Natural killer cell treated with Interleukin-12 subunit alpha and Interleukin-12 subunit beta and Interleukin-15 and Interleukin-18, amount 100 ng/mL, for 72 hours (primary cell): ENCODE measurements around the gene RSPH3. TPM values are rescaled to one million over a fixed set of nuclear protein-coding genes. Genes with fewer than 3 reads are reported as not detected.
A peak's percentile ranks its signal among the peaks of the same experiment; 100 is the strongest.
"Not testable (repeated sequence)": the region's sequence is repeated elsewhere in the genome, so short reads cannot be mapped to it uniquely, and the experiment has no call there.

Source experiments
- ATAC-seq, 2 donors: fragments of 150-1000 bp; cut with Tn5 transposase in 1 of 2; sonication (Bioruptor Pico), chemical (Tn5 transposase) in 1 of 2; 2 replicates each; pipeline ENCODE4 v1.10.0; 2021
- DNase-seq: peaks from one replicate; pipeline ENCODE4 v3.0.0; 2022; ENCODE audit warnings: low spot score
- H3K27ac Mint-ChIP-seq, 2 donors: 1 replicate in 1 of 2; 2 replicates in 1 of 2; pipeline ENCODE4 v1.8.0; 2022; ENCODE audit warnings: mixed read lengths in 2 of 2, mild to moderate bottlenecking in 1 of 2, moderate library complexity in 1 of 2
- H3K27me3 Mint-ChIP-seq, 2 donors: 1 replicate in 1 of 2; 2 replicates in 1 of 2; pipeline ENCODE4 v1.8.0; 2022; ENCODE audit warnings: mixed read lengths in 2 of 2
- H3K36me3 Mint-ChIP-seq: one replicate; pipeline ENCODE4 v1.8.0; 2022; ENCODE audit warnings: mixed read lengths
- H3K4me1 Mint-ChIP-seq, 2 donors: 1 replicate in 1 of 2; 2 replicates in 1 of 2; pipeline ENCODE4 v1.8.0; 2022; ENCODE audit warnings: low read depth in 2 of 2, mixed read lengths in 2 of 2, mild to moderate bottlenecking in 1 of 2
- H3K4me3 Mint-ChIP-seq: one replicate; pipeline ENCODE4 v1.8.0; 2022; ENCODE audit warnings: mixed read lengths
- H3K9me3 Mint-ChIP-seq: 2 replicates; pipeline ENCODE4 v1.8.0; 2022; ENCODE audit warnings: mixed read lengths
- total RNA-seq, 2 donors: library from RNA; stranded (reverse); gene quantifications; one replicate each; pipeline ENCODE4 v1.2.3, GENCODE V29; 2022

RSPH3 gene
- total RNA-seq, 2 donors from 2014 or later = 1.9 to 2.4 TPM

- peak overlapping the region; percentile 95 for H3K4me3 Mint-ChIP-seq
- H3K27me3 Mint-ChIP-seq, ATAC-seq, H3K9me3 Mint-ChIP-seq, DNase-seq: not testable (repeated sequence)
- peaks cover 58 to 79% of the 10 kb centered on the region in 2 donors for H3K4me1 Mint-ChIP-seq
- H3K27ac Mint-ChIP-seq = peak overlapping the region; percentile 94
- H3K36me3 Mint-ChIP-seq = peaks cover 64% of the 10 kb centered on the region
These were observed 38.3 kb upstream of the RSPH3 start for GRCh38 chr6:159038318-159038717.

DNA sequence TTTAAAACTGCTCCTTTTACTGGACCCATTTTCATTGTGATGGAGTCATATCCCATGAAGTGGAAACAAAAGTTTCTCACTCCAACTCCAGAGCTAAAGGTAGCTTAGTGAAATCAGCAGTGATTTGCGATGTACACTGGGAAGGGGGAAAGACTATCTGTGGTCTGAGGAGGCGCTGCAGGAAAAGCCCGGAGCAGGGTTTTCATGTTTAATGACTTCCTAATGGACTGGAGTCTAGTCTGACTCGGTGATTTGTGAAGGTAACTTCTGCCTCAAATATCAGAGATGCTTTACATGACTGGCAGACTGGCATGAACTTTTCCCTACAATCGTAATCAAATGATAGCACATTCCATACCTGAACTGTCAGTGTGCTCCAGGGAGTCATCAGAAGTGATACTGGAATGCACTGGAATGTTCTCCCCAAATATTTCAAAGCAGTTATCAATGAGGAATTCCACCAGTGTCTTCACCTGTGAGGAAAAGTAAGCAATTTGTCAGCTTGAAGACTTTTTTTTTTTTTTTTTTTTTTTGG is 37.8 kb upstream of the RSPH3 start:
- no peak for DNase-seq
- Mint-ChIP-seq H3K9me3 (no peaks in the 10 kb centered on the region), H3K4me1 (peaks cover 56 to 78% of the 10 kb centered on the region in 2 donors), H3K4me3 (peak overlapping the region; percentile 95), H3K27me3 (no peaks in the 10 kb centered on the region), H3K36me3 (peaks cover 59% of the 10 kb centered on the region), H3K27ac (peak overlapping the region; percentile 94)
- ATAC-seq = no peak

DNA sequence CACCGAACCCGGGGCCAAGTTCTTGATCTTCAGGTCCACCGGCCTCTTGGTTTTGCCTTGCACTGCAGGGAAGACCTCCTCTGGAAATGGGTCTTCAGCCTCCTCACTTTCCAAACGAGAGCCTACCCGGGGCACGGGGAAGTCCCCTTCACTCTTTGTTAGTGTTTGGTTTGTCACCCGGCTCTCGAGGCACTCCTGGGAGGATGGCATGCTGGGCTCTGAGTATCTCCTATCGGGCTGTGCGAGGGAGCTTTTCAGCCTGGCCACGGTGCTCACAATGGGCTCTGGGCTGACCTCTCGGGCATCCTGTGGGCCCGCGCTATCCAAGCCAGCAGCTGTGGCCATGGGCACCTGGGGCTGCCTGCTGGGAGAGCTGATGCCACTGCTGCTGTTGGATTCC is 36.7 kb upstream of the RSPH3 start:
- H3K36me3 Mint-ChIP-seq = peaks cover 48% of the 10 kb centered on the region

GRCh38 chr6:159035891-159036290 is 35.9 kb upstream of the RSPH3 start:
- H3K9me3 Mint-ChIP-seq = no peaks in the 10 kb centered on the region
- DNase-seq (no peak), ATAC-seq (no peak)
- H3K27me3 Mint-ChIP-seq = no peaks in the 10 kb centered on the region
- peak overlapping the region; percentile 94 for H3K27ac Mint-ChIP-seq
- peak overlapping the region; percentile 95 for H3K4me3 Mint-ChIP-seq
- peaks cover 40% of the 10 kb centered on the region for H3K36me3 Mint-ChIP-seq
- peaks cover 38 to 59% of the 10 kb centered on the region in 2 donors for H3K4me1 Mint-ChIP-seq

More for the DNA sequence above, 36.7 kb upstream of the RSPH3 start:
- H3K27ac Mint-ChIP-seq = peak overlapping the region; percentile 94
- H3K4me3 Mint-ChIP-seq = peak overlapping the region; percentile 95
- no peaks in the 10 kb centered on the region for H3K27me3 Mint-ChIP-seq
- ATAC-seq (peak; percentile 39 to 43), DNase-seq (no peak)
- H3K9me3 Mint-ChIP-seq = no peaks in the 10 kb centered on the region
- peaks cover 45 to 67% of the 10 kb centered on the region in 2 donors for H3K4me1 Mint-ChIP-seq

DNA sequence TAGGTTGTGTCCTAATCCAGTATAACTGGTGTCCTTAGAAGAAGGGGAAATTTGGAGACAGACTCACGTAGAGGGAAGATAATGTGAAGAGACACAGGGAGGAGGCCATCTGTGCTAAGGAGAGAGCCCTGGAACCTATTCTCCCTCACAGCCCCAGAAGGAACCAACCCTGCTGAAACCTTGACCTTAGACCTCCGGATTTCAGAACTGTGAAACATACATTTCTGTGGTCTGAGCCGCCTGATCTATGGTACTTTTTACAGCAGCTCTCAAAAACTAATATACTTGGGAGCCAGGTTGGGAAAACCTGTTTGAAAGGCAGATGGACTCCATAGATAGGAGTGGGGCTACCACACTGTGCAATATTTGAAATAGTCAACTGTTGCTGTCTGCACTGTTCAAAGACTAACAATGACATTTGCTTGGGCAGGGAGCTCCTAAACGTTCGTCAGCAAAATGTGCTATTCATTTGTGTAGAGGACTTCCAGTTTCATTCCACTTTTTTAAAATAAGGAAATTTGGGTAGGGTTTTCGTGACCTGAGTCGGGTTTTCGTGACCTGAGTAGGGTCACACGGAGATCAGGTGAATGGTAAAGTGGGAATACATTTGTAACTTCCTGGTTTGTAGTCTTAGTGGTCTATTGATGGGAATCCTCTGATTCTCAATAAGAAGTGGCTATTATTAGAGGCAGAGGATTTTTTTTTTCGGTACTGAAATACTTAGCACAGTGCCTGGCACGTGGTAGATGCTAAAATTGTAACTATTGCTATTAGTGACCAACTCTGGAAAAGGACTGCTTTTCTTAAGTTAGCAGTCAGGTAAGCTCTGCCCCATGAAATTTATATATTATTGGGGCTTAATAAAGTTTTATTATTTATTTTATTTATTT is 33.4 kb upstream of the RSPH3 start:
- H3K4me3 Mint-ChIP-seq = no peak overlapping the region
- H3K36me3 Mint-ChIP-seq = peaks cover 20% of the 10 kb centered on the region
- H3K4me1 Mint-ChIP-seq = peaks cover 23 to 36% of the 10 kb centered on the region in 2 donors
- no peaks in the 10 kb centered on the region for H3K9me3 Mint-ChIP-seq
- H3K27ac Mint-ChIP-seq = peak overlapping the region in 1 of 2 donors; percentile 4
- DNase-seq (no peak), ATAC-seq (no peak)
- no peaks in the 10 kb centered on the region for H3K27me3 Mint-ChIP-seq

- no peaks in the 10 kb centered on the region for H3K9me3 Mint-ChIP-seq
- H3K36me3 Mint-ChIP-seq = peaks cover 11% of the 10 kb centered on the region
- H3K4me3 Mint-ChIP-seq = no peak overlapping the region
- H3K27ac Mint-ChIP-seq = no peak overlapping the region
- ATAC-seq (no peak), DNase-seq (no peak)
- peaks cover 14 to 26% of the 10 kb centered on the region in 2 donors for H3K4me1 Mint-ChIP-seq
- no peaks in the 10 kb centered on the region for H3K27me3 Mint-ChIP-seq
These were observed 31.8 kb upstream of the RSPH3 start for GRCh38 chr6:159031846-159032245.

DNA sequence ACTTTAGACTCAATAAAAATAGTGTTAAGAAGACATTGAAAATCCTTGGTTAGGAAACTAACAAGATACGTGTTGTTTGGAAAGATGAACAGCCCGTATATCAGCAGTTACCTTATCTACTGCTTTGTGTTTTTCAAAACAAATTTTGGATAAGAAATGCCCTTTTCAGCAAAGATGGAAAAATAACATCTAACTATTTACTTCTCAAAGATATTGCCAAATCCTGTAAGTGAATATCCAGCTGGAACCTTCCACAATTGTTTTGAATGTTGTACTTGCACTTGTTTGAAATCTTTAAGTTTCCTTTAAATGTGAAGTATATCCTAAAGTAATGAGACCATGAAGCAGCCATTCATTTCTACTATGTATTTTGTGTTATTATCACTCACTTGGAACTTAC is 30.2 kb upstream of the RSPH3 start:
- H3K4me3 Mint-ChIP-seq = no peak overlapping the region
- H3K4me1 Mint-ChIP-seq = peaks cover 6 to 9% of the 10 kb centered on the region in 2 donors
- ATAC-seq (no peak), DNase-seq (no peak)
- H3K27ac Mint-ChIP-seq = no peak overlapping the region
- no peaks in the 10 kb centered on the region for H3K27me3 Mint-ChIP-seq
- peaks cover 8% of the 10 kb centered on the region for H3K9me3 Mint-ChIP-seq
- peaks cover 13% of the 10 kb centered on the region for H3K36me3 Mint-ChIP-seq

DNA sequence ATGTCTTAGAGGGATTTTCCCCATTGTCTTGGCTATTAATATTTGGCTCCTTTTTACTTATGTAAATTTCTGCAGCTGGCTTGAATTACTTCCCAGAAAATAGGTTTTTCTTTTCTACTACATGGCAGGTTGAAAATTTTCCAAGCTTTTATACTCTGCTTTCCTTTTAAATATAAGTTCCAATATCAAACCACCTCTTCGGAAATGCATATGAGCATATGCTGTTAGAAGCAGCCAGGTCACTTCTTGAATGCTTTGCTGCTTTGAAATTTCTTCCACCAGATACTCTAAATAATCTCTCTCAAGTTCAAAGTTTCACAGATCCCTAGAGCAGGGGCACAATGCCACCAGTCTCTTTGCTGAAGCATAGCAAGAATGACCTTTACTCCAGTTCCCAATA is 25.2 kb upstream of the RSPH3 start:
- not testable (repeated sequence) for DNase-seq, H3K27me3 Mint-ChIP-seq, ATAC-seq, H3K4me3 Mint-ChIP-seq, H3K27ac Mint-ChIP-seq
- H3K9me3 Mint-ChIP-seq = peaks cover 15% of the 10 kb centered on the region
- peaks cover 23% of the 10 kb centered on the region for H3K36me3 Mint-ChIP-seq
- peaks cover 18 to 23% of the 10 kb centered on the region in 2 donors for H3K4me1 Mint-ChIP-seq

GRCh38 chr6:159023893-159024292 is 23.9 kb upstream of the RSPH3 start:
- peak; percentile 78 to 87 for ATAC-seq
- Mint-ChIP-seq H3K9me3 (peaks cover 15% of the 10 kb centered on the region), H3K36me3 (peaks cover 23% of the 10 kb centered on the region), H3K4me1 (peaks cover 27 to 31% of the 10 kb centered on the region in 2 donors), H3K27ac (peak overlapping the region; percentile 11 to 24), H3K4me3 (no peak overlapping the region), H3K27me3 (no peaks in the 10 kb centered on the region)
- no peak for DNase-seq

- ATAC-seq (no peak), DNase-seq (no peak)
- peak overlapping the region in 1 of 2 donors; percentile 58 for H3K27ac Mint-ChIP-seq
- H3K4me3 Mint-ChIP-seq = no peak overlapping the region
- peaks cover 13% of the 10 kb centered on the region for H3K36me3 Mint-ChIP-seq
- peaks cover 7% of the 10 kb centered on the region for H3K9me3 Mint-ChIP-seq
- peaks cover 41 to 42% of the 10 kb centered on the region in 2 donors for H3K4me1 Mint-ChIP-seq
- H3K27me3 Mint-ChIP-seq = no peaks in the 10 kb centered on the region
These were observed 20.0 kb upstream of the RSPH3 start for GRCh38 chr6:159020011-159020410.

- Mint-ChIP-seq H3K9me3 (no peaks in the 10 kb centered on the region), H3K36me3 (no peaks in the 10 kb centered on the region), H3K27ac (peak overlapping the region; percentile 3 to 33), H3K4me1 (peaks cover 33 to 38% of the 10 kb centered on the region in 2 donors), H3K27me3 (no peaks in the 10 kb centered on the region), H3K4me3 (peak overlapping the region; percentile 30)
- ATAC-seq (peak; percentile 85 to 87), DNase-seq (no peak)
These were observed 18.0 kb upstream of the RSPH3 start for GRCh38 chr6:159017757-159018559.

DNA sequence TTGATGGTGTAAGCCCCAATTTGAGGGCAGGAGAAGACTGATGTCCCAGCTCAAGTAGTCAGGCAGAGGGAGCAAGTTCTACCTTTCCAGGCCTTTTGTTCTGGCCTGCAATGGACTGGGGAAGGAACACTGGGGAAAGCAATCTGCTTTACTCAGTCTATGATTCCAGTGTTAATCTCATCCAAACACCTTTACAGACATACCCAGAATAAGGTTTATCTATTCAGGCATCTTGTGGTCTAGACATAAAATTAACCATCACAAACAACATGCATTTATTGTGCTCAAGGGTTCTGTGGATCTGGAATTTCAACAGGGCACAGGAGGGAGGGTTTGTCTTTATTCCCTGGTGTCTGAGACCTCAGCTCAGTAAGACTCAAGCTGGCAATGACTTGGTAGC is 14.4 kb upstream of the RSPH3 start:
- ATAC-seq = no peak
- Mint-ChIP-seq H3K27me3 (no peaks in the 10 kb centered on the region), H3K4me1 (peaks cover 35 to 51% of the 10 kb centered on the region in 2 donors), H3K9me3 (no peaks in the 10 kb centered on the region), H3K4me3 (no peak overlapping the region), H3K36me3 (no peaks in the 10 kb centered on the region), H3K27ac (peak overlapping the region; percentile 13 to 61)
- DNase-seq = no peak

- DNase-seq = no peak
- peak; percentile 53 to 68 for ATAC-seq
- H3K27ac Mint-ChIP-seq = peak overlapping the region; percentile 31 to 61
These were observed 13.2 kb upstream of the RSPH3 start for GRCh38 chr6:159013229-159013628.

More at GRCh38 chr6:159013229-159013628, 13.2 kb upstream of the RSPH3 start:
- H3K27me3 Mint-ChIP-seq = no peaks in the 10 kb centered on the region
- peak overlapping the region; percentile 38 for H3K4me3 Mint-ChIP-seq
- no peaks in the 10 kb centered on the region for H3K36me3 Mint-ChIP-seq
- H3K9me3 Mint-ChIP-seq = no peaks in the 10 kb centered on the region
- peaks cover 28 to 45% of the 10 kb centered on the region in 2 donors for H3K4me1 Mint-ChIP-seq
